SK-N-SH (cell line): Measurements from ENCODE around the gene SETDB2. TPM values are rescaled to one million over a fixed set of nuclear protein-coding genes. Genes with fewer than 3 reads are reported as not detected.

Source experiments
- CTCF ChIA-PET: fragments of 300-600, 350-600 bp; formaldehyde crosslinking; extraction: SDS; loops from one replicate; lab custom pipeline; 2021; lab: Yijun Ruan, JAX
- POLR2A ChIA-PET: fragments of 350-600 bp; sonication (Branson Sonifier 250); formaldehyde crosslinking; extraction: SDS; loops from one replicate; lab custom pipeline; 2020; ENCODE audit warnings: antibody characterized with exemption, inconsistent platforms; lab: Yijun Ruan, JAX
- DNase-seq: peaks from one replicate; pipeline ENCODE4 v3.0.0; 2012
- H2AFZ ChIP-seq: fragments of 200-600 bp; sonication (generic); 2 replicates; pipeline ENCODE4 v1.8.1; 2016; ENCODE audit warnings: antibody characterized with exemption, mild to moderate bottlenecking, low read depth
- H3F3A ChIP-seq: fragments of 200-600 bp; sonication (generic); replicated peaks from 2 replicates; pipeline ENCODE3; 2016; ENCODE audit warnings: antibody characterized with exemption, mild to moderate bottlenecking; ENCODE audit not compliant: insufficient read depth
- H3K27ac ChIP-seq, 2 experiments: fragments of 200-500 bp in 1 of 2; fragments of 200-600 bp in 1 of 2; sonication (Bioruptor generic) in 1 of 2; sonication (generic), shearing (Covaris generic) in 1 of 2; 2 replicates each; pipeline versions ENCODE4 v1.5.1 to v1.6.1; 2014 to 2016; ENCODE audit warnings: low read depth in 2 of 2, inconsistent platforms in 1 of 2, low read length in 1 of 2, mild to moderate bottlenecking in 1 of 2, mixed read lengths in 1 of 2
- H3K27me3 ChIP-seq: fragments of 200-600 bp; sonication (generic), shearing (Covaris generic); 2 replicates; pipeline ENCODE4 v1.6.1; 2016; ENCODE audit warnings: mixed run types; ENCODE audit not compliant: insufficient read depth
- H3K36me3 ChIP-seq, 2 experiments: fragments of 200-500 bp in 1 of 2; fragments of 200-600 bp in 1 of 2; sonication (Bioruptor generic) in 1 of 2; sonication (generic) in 1 of 2; replicated peaks in 1 of 2; 2 replicates each; pipeline versions ENCODE3 to v1.5.1; 2014 to 2016; ENCODE audit warnings: low read length in 1 of 2, mild to moderate bottlenecking in 1 of 2; ENCODE audit not compliant: insufficient read depth in 2 of 2, control insufficient read depth in 1 of 2
- H3K4me1 ChIP-seq, 2 experiments: fragments of 200-500 bp in 1 of 2; fragments of 200-600 bp in 1 of 2; sonication (Bioruptor generic) in 1 of 2; sonication (generic), shearing (Covaris generic) in 1 of 2; 2 replicates each; pipeline versions ENCODE4 v1.5.1 to v1.6.1; 2014 to 2016; ENCODE audit warnings: low read depth in 1 of 2, low read length in 1 of 2, mixed run types in 1 of 2; ENCODE audit not compliant: insufficient read depth in 2 of 2, control insufficient read depth in 1 of 2
- H3K4me2 ChIP-seq: fragments of 200-600 bp; sonication (generic), shearing (Covaris generic); 2 replicates; pipeline ENCODE4 v1.6.1; 2017; ENCODE audit warnings: mixed run types
- H3K4me3 ChIP-seq, 2 experiments: fragments of 200-500 bp in 1 of 2; fragments of 200-600 bp in 1 of 2; sonication (Bioruptor generic) in 1 of 2; sonication (generic), shearing (Covaris generic) in 1 of 2; 2 replicates each; pipeline versions ENCODE4 v1.5.1 to v1.8.1; 2014 to 2016; ENCODE audit warnings: low read depth in 2 of 2, inconsistent platforms in 1 of 2, low read length in 1 of 2, mild to moderate bottlenecking in 1 of 2, mixed read lengths in 1 of 2, moderate library complexity in 1 of 2
- H3K79me2 ChIP-seq: fragments of 200-600 bp; sonication (generic); 2 replicates; pipeline ENCODE4 v1.8.1; 2017; ENCODE audit warnings: mild to moderate bottlenecking; ENCODE audit not compliant: insufficient read depth
- H3K9ac ChIP-seq: fragments of 200-600 bp; sonication (generic); 2 replicates; pipeline ENCODE4 v1.6.1; 2017; ENCODE audit warnings: mixed run types
- H3K9me2 ChIP-seq: fragments of 200-600 bp; sonication (generic); 2 replicates; pipeline ENCODE4 v1.6.1; 2017; ENCODE audit warnings: mixed run types
- H3K9me3 ChIP-seq: fragments of 200-600 bp; sonication (generic); 2 replicates; pipeline ENCODE4 v1.6.1; 2017; ENCODE audit warnings: mixed run types, mild to moderate bottlenecking, moderate library complexity
- H4K20me1 ChIP-seq: fragments of 200-600 bp; sonication (generic); 2 replicates; pipeline ENCODE4 v1.6.1; 2017; ENCODE audit warnings: mild to moderate bottlenecking, mixed run types; ENCODE audit not compliant: insufficient read depth
- CHD2 ChIP-seq: fragments of 150-350 bp; IDR thresholded peaks from 2 replicates; pipeline ENCODE4 v1.6.1; 2018; ENCODE audit warnings: low read length; ENCODE audit not compliant: partially characterized antibody
- ELF1 ChIP-seq: IDR thresholded peaks from 2 replicates; pipeline ENCODE4 v1.4.0; 2012
- MEF2A ChIP-seq: IDR thresholded peaks from 2 replicates; pipeline ENCODE4 v1.4.0; 2012; ENCODE audit warnings: low read depth, borderline replicate concordance
- RAD21 ChIP-seq: IDR thresholded peaks from 2 replicates; pipeline ENCODE4 v1.6.1; 2012; ENCODE audit warnings: mild to moderate bottlenecking, low read length
- SIN3A ChIP-seq: IDR thresholded peaks from 2 replicates; pipeline ENCODE4 v1.6.1; 2012; ENCODE audit warnings: low read depth, mild to moderate bottlenecking, low read length, moderate library complexity, borderline replicate concordance
- TCF12 ChIP-seq: IDR thresholded peaks from 2 replicates; pipeline ENCODE4 v1.4.0; 2012
- WGBS: methylation state at CpG from one replicate; pipeline ENCODE4 v1.1.6; 2017; ENCODE audit warnings: low lambda C conversion rate; 5-methylcytosine and 5-hydroxymethylcytosine counted together
- polyA plus RNA-seq, 3 experiments: library from polyadenylated mRNA; depleted of rRNA; stranded (reverse); fragments of >200 nt; gene quantifications; 2 replicates each; pipeline ENCODE4 v1.2.3, GENCODE V29; 2012
- TF ChIP-seq, protein P1 (sequence below): fragments of 200-600 bp; sonication (generic); IDR thresholded peaks from 2 replicates; pipeline ENCODE4 v1.6.1; 2017; ENCODE audit warnings: antibody characterized with exemption, mild to moderate bottlenecking, moderate library complexity
- TF ChIP-seq, protein P2 (sequence below): fragments of 150-350 bp; IDR thresholded peaks from 2 replicates; pipeline ENCODE4 v1.6.1; 2016; ENCODE audit warnings: mild to moderate bottlenecking, low read depth, low read length
- TF ChIP-seq, protein P3 (sequence below): IDR thresholded peaks from 2 replicates; pipeline ENCODE4 v1.4.0; 2012; ENCODE audit warnings: low read depth

The SETDB2 gene
- polyA plus RNA-seq, 1 of the 3 experiments (the other 2 are of a cell fraction): 1.9 TPM

DNA sequence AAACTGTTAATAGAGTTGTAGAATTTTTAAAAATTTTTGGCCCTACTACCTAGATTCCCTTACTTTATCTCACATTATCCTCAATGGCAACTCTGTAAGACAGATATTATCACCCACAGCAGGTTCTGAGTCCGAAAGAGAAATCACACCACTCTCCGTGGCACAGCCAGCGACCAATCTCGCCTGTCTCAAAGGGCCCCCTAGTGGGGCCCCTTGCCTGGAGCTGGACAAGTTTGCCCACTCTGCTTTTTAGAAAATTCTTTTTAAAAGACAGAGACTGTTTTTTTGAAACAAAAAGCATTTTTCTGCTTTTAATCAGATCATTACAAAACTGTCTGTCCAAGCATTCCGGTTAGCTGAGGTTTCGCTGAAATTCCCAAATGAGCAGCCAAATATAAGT lies 73.4 kb downstream of the SETDB2 start:
- Histone ChIP-seq H3K9me3 (no peaks in the 10 kb centered on the region), H3K4me2 (no peak overlapping the region), H3K27ac (no peak overlapping the region), H2AFZ (no peak overlapping the region), H3K36me3 (peaks cover 0 to 2% of the 10 kb centered on the region in 2 experiments), H3K4me1 (no peaks in the 10 kb centered on the region), H3K9me2 (no peaks in the 10 kb centered on the region), H3K4me3 (no peak overlapping the region), H3K9ac (no peak overlapping the region), H3K27me3 (no peaks in the 10 kb centered on the region), H3K79me2 (no peaks in the 10 kb centered on the region), H4K20me1 (no peaks in the 10 kb centered on the region), H3F3A (no peaks in the 10 kb centered on the region)
- 91% methylated on average over 6 of the region's 6 CpGs for WGBS
- CTCF ChIA-PET: interaction anchor here (0.7 kb wide), 2 partner anchors 234 to 1384 kb away, joined by 3 read pairs; no protein-coding TSS in a partner anchor
- POLR2A ChIA-PET: no interaction called here
- TF ChIP-seq, protein P1, sequence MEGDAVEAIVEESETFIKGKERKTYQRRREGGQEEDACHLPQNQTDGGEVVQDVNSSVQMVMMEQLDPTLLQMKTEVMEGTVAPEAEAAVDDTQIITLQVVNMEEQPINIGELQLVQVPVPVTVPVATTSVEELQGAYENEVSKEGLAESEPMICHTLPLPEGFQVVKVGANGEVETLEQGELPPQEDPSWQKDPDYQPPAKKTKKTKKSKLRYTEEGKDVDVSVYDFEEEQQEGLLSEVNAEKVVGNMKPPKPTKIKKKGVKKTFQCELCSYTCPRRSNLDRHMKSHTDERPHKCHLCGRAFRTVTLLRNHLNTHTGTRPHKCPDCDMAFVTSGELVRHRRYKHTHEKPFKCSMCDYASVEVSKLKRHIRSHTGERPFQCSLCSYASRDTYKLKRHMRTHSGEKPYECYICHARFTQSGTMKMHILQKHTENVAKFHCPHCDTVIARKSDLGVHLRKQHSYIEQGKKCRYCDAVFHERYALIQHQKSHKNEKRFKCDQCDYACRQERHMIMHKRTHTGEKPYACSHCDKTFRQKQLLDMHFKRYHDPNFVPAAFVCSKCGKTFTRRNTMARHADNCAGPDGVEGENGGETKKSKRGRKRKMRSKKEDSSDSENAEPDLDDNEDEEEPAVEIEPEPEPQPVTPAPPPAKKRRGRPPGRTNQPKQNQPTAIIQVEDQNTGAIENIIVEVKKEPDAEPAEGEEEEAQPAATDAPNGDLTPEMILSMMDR: peak; percentile 47
- TF ChIP-seq SIN3A: no peak
- TF ChIP-seq TCF12: no peak
- peak; percentile 16; the same call in 1 of the 2 replicates for TF ChIP-seq RAD21
- no peak for DNase-seq

DNA sequence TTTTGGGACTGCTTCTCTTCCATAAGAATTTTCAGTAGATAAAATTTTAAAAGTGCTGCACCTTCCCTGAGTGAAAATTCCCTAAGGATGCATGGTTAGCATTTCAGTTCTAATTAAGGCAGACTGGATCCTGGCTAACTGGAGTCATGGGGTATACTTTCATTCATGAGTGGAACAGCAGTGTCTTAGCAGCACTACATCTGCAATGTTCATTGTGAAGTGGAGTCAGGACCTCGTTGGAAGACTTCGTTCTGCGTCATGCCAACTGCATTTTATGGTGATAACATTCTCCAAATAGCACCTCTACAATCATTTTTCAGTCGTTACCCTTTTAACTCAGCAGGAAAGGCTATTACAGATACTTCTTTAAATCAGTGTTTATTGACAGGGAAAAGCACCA lies 77.2 kb downstream of the SETDB2 start:
- DNase-seq: no peak
- H4K20me1 ChIP-seq: no peaks in the 10 kb centered on the region
- no peak overlapping the region for H3K4me2 ChIP-seq
- no peaks in the 10 kb centered on the region for H3K9me2 ChIP-seq
- H3K9ac ChIP-seq: no peak overlapping the region
- H3K79me2 ChIP-seq: no peaks in the 10 kb centered on the region
- POLR2A ChIA-PET: no interaction called here
- H2AFZ ChIP-seq: no peak overlapping the region
- no peak overlapping the region for H3K4me3 ChIP-seq
- CTCF ChIA-PET: interaction anchor here (1.3 kb wide), 1 partner anchor 87 kb away, joined by 5 read pairs; no protein-coding TSS in a partner anchor
- H3K4me1 ChIP-seq: no peaks in the 10 kb centered on the region
- 94% methylated on average over 4 of the region's 4 CpGs for WGBS
- TF ChIP-seq MEF2A (no peak), ELF1 (no peak), TCF12 (no peak), SIN3A (no peak), CHD2 (no peak)
- TF ChIP-seq, protein P2, sequence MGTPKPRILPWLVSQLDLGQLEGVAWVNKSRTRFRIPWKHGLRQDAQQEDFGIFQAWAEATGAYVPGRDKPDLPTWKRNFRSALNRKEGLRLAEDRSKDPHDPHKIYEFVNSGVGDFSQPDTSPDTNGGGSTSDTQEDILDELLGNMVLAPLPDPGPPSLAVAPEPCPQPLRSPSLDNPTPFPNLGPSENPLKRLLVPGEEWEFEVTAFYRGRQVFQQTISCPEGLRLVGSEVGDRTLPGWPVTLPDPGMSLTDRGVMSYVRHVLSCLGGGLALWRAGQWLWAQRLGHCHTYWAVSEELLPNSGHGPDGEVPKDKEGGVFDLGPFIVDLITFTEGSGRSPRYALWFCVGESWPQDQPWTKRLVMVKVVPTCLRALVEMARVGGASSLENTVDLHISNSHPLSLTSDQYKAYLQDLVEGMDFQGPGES: no peak
- TF ChIP-seq, protein P1: no peak
- TF ChIP-seq, protein P3, sequence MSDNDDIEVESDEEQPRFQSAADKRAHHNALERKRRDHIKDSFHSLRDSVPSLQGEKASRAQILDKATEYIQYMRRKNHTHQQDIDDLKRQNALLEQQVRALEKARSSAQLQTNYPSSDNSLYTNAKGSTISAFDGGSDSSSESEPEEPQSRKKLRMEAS: no peak
- no peaks in the 10 kb centered on the region for H3F3A ChIP-seq
- peaks cover 2 to 11% of the 10 kb centered on the region in 2 experiments for H3K36me3 ChIP-seq
- H3K9me3 ChIP-seq: no peaks in the 10 kb centered on the region
- H3K27ac ChIP-seq: no peak overlapping the region
- no peaks in the 10 kb centered on the region for H3K27me3 ChIP-seq
